ENCODE measurements around the gene LASP1NB.
A peak's percentile ranks its signal among the peaks of the same experiment; 100 is the strongest.

LASP1NB gene

DNA sequence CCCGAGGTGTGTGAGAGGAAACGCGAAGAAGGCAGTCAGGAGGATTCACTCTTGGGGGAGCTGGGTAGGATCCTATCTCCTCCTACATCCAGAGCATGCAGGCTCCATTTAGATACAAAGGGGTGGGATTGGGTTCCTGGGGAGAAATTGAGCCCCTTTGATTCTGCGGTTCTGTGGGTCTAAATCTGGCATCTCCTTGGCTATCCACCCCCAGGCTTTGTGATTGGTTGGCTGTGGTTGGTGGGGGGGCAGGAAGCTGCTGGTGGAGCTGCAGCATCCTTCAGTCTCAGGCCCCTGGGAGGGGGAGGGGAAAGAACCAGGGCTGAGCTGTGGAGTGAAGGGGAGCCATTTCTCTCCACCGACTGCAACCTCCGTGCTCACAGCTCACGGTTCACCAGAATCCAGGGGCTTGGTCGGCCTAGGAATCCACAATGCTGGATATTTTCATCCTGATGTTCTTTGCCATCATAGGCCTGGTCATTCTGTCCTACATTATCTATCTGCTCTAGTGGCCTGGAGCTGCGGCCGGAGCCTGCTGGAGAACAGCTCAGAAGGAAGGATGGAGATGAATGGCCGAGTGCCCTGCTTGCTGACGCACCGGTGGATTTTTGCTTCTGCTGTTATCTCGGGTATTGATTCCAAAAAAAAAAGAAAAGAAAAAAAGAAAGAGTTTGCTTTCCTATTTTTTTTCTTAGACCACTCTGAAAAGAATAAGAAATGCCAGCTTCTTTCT lies at the start of gene LASP1NB:
Gene LASP1NB (plus strand): TSS at position 352 of the 733 bp plus-strand sequence.
- no peaks in the 10 kb centered on the region for H3K27me3 ChIP-seq (ENCODE audit: insufficient read depth)
- peak; percentile 93 for DNase-seq
- H2AFZ ChIP-seq (ENCODE audit: low read depth): peak within 1 kb of the TSS; percentile 86
- H3K9me3 ChIP-seq: no peaks in the 10 kb centered on the region
- ChIA-PET CTCF (interaction anchor here (0.6 to 4.1 kb wide), 6 partner anchors 40 to 228 kb away, joined by 3 to 22 read pairs (median 3); no protein-coding TSS in a partner anchor), POLR2A (interaction anchor here (0.6 to 3.8 kb wide), 16 partner anchors 11 to 446 kb away, joined by 3 to 39 read pairs (median 3); partner anchors contain the start of genes LASP1, RPL19 and RPL23)
- H3K9me2 ChIP-seq: no peaks in the 10 kb centered on the region
- peak within 1 kb of the TSS; percentile 76 for H3K9ac ChIP-seq
- H4K20me1 ChIP-seq (ENCODE audit: insufficient read depth): 0 out of 2 replicates have a peak, but pooled peaks cover 8% of the 10 kb centered on the region
- H3K79me2 ChIP-seq (ENCODE audit: insufficient read depth): no peaks in the 10 kb centered on the region
- H3K36me3 ChIP-seq (replicated peaks in 1 of 2; ENCODE audit: control insufficient read depth in 1 of 2, insufficient read depth in 2 of 2, low read length in 1 of 2): no peaks in the 10 kb centered on the region
- peak within 1 kb of the TSS; percentile 83 for H3K4me2 ChIP-seq
- H3K4me1 ChIP-seq (ENCODE audit: control insufficient read depth in 1 of 2, insufficient read depth in 2 of 2, low read depth in 1 of 2, low read length in 1 of 2): peaks cover 9 to 27% of the 10 kb centered on the region in 2 experiments; a peak in 2 of 4 replicates
- peaks cover 47% of the 10 kb centered on the region for H3F3A ChIP-seq (replicated peaks; ENCODE audit: insufficient read depth)
- WGBS (ENCODE audit: low lambda C conversion rate): 33% methylated on average over 14 of the region's 14 CpGs
- TF ChIP-seq MEF2A (IDR thresholded peaks at IDR 0.05; ENCODE audit: borderline replicate concordance, low read depth) (no peak), RAD21 (IDR thresholded peaks at IDR 0.05; ENCODE audit: low read length) (peak; percentile 25), CHD2 (IDR thresholded peaks at IDR 0.05; ENCODE audit: low read length, partially characterized antibody) (peak; percentile 93), FOXM1 (IDR thresholded peaks at IDR 0.05; ENCODE audit: low read depth) (no peak), MXI1 (IDR thresholded peaks at IDR 0.05; ENCODE audit: low read depth, low read length) (peak; percentile 38; the same call in 1 of the 2 replicates), EP300 (IDR thresholded peaks at IDR 0.05; ENCODE audit: borderline replicate concordance in 1 of 2, low read depth in 1 of 2, low read length in 1 of 2) (peak in 1 of 2 experiments; percentile 50; a peak in 2 of 4 replicates), TAF1 (IDR thresholded peaks at IDR 0.05; ENCODE audit: borderline replicate concordance, low read depth, low read length) (peak; percentile 92), SIN3A (IDR thresholded peaks at IDR 0.05; ENCODE audit: borderline replicate concordance, low read depth, low read length) (peak; percentile 74; the same call in 1 of the 2 replicates), POLR2AphosphoS5 (IDR thresholded peaks at IDR 0.05; ENCODE audit: low read depth, low read length) (peak; percentile 98), NRF1 (IDR thresholded peaks at IDR 0.05; ENCODE audit: low read depth, low read length) (no peak), YY1 (IDR thresholded peaks at IDR 0.05; ENCODE audit: low read depth) (peak; percentile 84), RFX5 (IDR thresholded peaks at IDR 0.05; ENCODE audit: low read length) (peak; percentile 72; the same call in 1 of the 2 replicates)
- TF ChIP-seq, protein P1, sequence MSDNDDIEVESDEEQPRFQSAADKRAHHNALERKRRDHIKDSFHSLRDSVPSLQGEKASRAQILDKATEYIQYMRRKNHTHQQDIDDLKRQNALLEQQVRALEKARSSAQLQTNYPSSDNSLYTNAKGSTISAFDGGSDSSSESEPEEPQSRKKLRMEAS (IDR thresholded peaks at IDR 0.05; ENCODE audit: low read depth): 0 out of 2 replicates have a peak, but pooled peaks have one; percentile 51
- TF ChIP-seq, protein P2, sequence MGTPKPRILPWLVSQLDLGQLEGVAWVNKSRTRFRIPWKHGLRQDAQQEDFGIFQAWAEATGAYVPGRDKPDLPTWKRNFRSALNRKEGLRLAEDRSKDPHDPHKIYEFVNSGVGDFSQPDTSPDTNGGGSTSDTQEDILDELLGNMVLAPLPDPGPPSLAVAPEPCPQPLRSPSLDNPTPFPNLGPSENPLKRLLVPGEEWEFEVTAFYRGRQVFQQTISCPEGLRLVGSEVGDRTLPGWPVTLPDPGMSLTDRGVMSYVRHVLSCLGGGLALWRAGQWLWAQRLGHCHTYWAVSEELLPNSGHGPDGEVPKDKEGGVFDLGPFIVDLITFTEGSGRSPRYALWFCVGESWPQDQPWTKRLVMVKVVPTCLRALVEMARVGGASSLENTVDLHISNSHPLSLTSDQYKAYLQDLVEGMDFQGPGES (IDR thresholded peaks at IDR 0.05; ENCODE audit: low read depth, low read length): no peak
- H3K27ac ChIP-seq (ENCODE audit: low read depth in 2 of 2, low read length in 1 of 2): peak within 1 kb of the TSS; percentile 73 to 96
- H3K4me3 ChIP-seq (ENCODE audit: low read depth in 2 of 2, low read length in 1 of 2): peak within 1 kb of the TSS; percentile 56 to 77

All from SK-N-SH (cell line).